Smooth muscle cell (in vitro differentiated cells): Measurements from ENCODE around the gene VPS29. TPM values are rescaled to one million over a fixed set of nuclear protein-coding genes. Genes with fewer than 3 reads are reported as not detected.

Experiments
- DNase-seq: peaks from one replicate; lab custom pipeline; 2025; ENCODE audit not compliant: unreplicated experiment; lab: John Stamatoyannopoulos, UW
- H2AFZ ChIP-seq: fragments of 200-600 bp; sonication (generic); 2 replicates; pipeline ENCODE4 v1.6.0; 2016; ENCODE audit warnings: antibody characterized with exemption, low read depth, mild to moderate bottlenecking
- H3F3A ChIP-seq: fragments of 200-600 bp; sonication (generic); 2 replicates; pipeline ENCODE4 v1.6.0; 2017; ENCODE audit warnings: antibody characterized with exemption, low read depth
- H3K27ac ChIP-seq: fragments of 200-600 bp; sonication (generic); 2 replicates; pipeline ENCODE4 v1.5.1; 2016; ENCODE audit warnings: low read depth, mild to moderate bottlenecking
- H3K27me3 ChIP-seq: fragments of 200-600 bp; sonication (generic); 2 replicates; pipeline ENCODE4 v1.6.1; 2016; ENCODE audit warnings: low read depth, mild to moderate bottlenecking
- H3K36me3 ChIP-seq: fragments of 200-600 bp; sonication (generic); 2 replicates; pipeline ENCODE4 v1.5.1; 2016; ENCODE audit warnings: low read depth
- H3K4me1 ChIP-seq: fragments of 200-600 bp; sonication (generic); 2 replicates; pipeline ENCODE4 v1.5.1; 2016; ENCODE audit warnings: low read depth
- H3K4me2 ChIP-seq: fragments of 200-600 bp; sonication (generic); 2 replicates; pipeline ENCODE4 v1.6.0; 2016; ENCODE audit warnings: mild to moderate bottlenecking
- H3K4me3 ChIP-seq: fragments of 200-600 bp; sonication (generic); 2 replicates; pipeline ENCODE4 v1.5.1; 2016; ENCODE audit warnings: mild to moderate bottlenecking
- H3K79me2 ChIP-seq: fragments of 200-600 bp; sonication (generic); 2 replicates; pipeline ENCODE4 v1.6.0; 2016; ENCODE audit warnings: low read depth, mild to moderate bottlenecking
- H3K9ac ChIP-seq: fragments of 200-600 bp; sonication (generic); 2 replicates; pipeline ENCODE4 v1.6.0; 2016; ENCODE audit warnings: low read depth
- H3K9me3 ChIP-seq: fragments of 200-600 bp; sonication (generic); replicated peaks from 2 replicates; pipeline ENCODE4 v1.5.1; 2016; ENCODE audit warnings: low read depth
- H4K20me1 ChIP-seq: fragments of 200-600 bp; sonication (generic); 2 replicates; pipeline ENCODE4 v1.6.0; 2016; ENCODE audit warnings: low read depth
- CTCF ChIP-seq: fragments of 200-600 bp; sonication (generic); IDR thresholded peaks from 2 replicates; pipeline ENCODE4 v1.5.1; 2017; ENCODE audit warnings: borderline replicate concordance, mild to moderate bottlenecking, antibody characterized with exemption; ENCODE audit not compliant: insufficient read depth, poor library complexity, severe bottlenecking
- WGBS: methylation state at CpG from one replicate; pipeline ENCODE4 v1.1.7; 2016; ENCODE audit warnings: low lambda C conversion rate; 5-methylcytosine and 5-hydroxymethylcytosine counted together
- polyA plus RNA-seq: library from polyadenylated mRNA; unstranded; fragments of >200 nt; fragmentation: Nextera tagmentation; extraction: Ambion mirVana; gene quantifications from 2 replicates; pipeline ENCODE4 v1.2.1, GENCODE V29; 2016
- total RNA-seq: library from RNA; depleted of rRNA; stranded (reverse); fragments of >200 nt; gene quantifications from 2 replicates; pipeline ENCODE4 v1.2.3, GENCODE V29; 2014

Gene VPS29
- total and polyA plus RNA-seq, 2 experiments from 2014 or later, result 72.9 to 136 TPM

GRCh38 chr12:110543965-110544364 lies 42.1 kb upstream of the VPS29 start:
- H3K4me2 ChIP-seq, result no peak overlapping the region
- WGBS, result 96% methylated on average over 4 of the region's 4 CpGs
- H3K4me3 ChIP-seq, result no peak overlapping the region
- H3K9ac ChIP-seq, result no peak overlapping the region
- no peaks in the 10 kb centered on the region for H3K79me2 ChIP-seq
- H3K36me3 ChIP-seq, result no peaks in the 10 kb centered on the region
- H2AFZ ChIP-seq, result no peak overlapping the region
- no peaks in the 10 kb centered on the region for H3K4me1 ChIP-seq
- TF ChIP-seq CTCF, result no peak
- H3F3A ChIP-seq, result peaks cover 8% of the 10 kb centered on the region
- peaks cover 41% of the 10 kb centered on the region for H4K20me1 ChIP-seq
- no peaks in the 10 kb centered on the region for H3K27me3 ChIP-seq
- no peaks in the 10 kb centered on the region for H3K9me3 ChIP-seq
- no peak overlapping the region for H3K27ac ChIP-seq
- DNase-seq, result no peak

- TF ChIP-seq CTCF, result no peak
- 83% methylated on average over 7 of the region's 7 CpGs for WGBS
- Histone ChIP-seq H3F3A (peaks cover 8% of the 10 kb centered on the region), H4K20me1 (peaks cover 41% of the 10 kb centered on the region), H3K79me2 (no peaks in the 10 kb centered on the region), H3K4me3 (no peak overlapping the region), H3K27ac (no peak overlapping the region), H3K9ac (no peak overlapping the region), H3K4me1 (no peaks in the 10 kb centered on the region), H3K9me3 (no peaks in the 10 kb centered on the region), H2AFZ (no peak overlapping the region), H3K27me3 (no peaks in the 10 kb centered on the region), H3K4me2 (no peak overlapping the region), H3K36me3 (no peaks in the 10 kb centered on the region)
- no peak for DNase-seq
Measured at GRCh38 chr12:110543252-110543959, 41.5 kb upstream of the VPS29 start.

- Histone ChIP-seq H3K4me1 (no peaks in the 10 kb centered on the region), H3K9ac (no peak overlapping the region), H2AFZ (no peak overlapping the region), H3K9me3 (no peaks in the 10 kb centered on the region), H3K4me3 (no peak overlapping the region), H3K27me3 (no peaks in the 10 kb centered on the region), H4K20me1 (peaks cover 24% of the 10 kb centered on the region), H3K79me2 (no peaks in the 10 kb centered on the region), H3F3A (no peaks in the 10 kb centered on the region), H3K27ac (no peak overlapping the region), H3K4me2 (no peak overlapping the region), H3K36me3 (no peaks in the 10 kb centered on the region)
- no peak for TF ChIP-seq CTCF
- WGBS, result 89% methylated on average over 8 of the region's 8 CpGs
- DNase-seq, result no peak
Measured at GRCh38 chr12:110540048-110540447, 38.1 kb upstream of the VPS29 start.
